ENCODE results near the gene CCDC178.

CCDC178 gene

GRCh38 chr18:33469699-33470098, 29.2 kb upstream of the CCDC178 start:
- TF ChIP-seq FOXP2 (optimal IDR thresholded peaks at IDR 0.05; ENCODE audit: borderline replicate concordance, extremely low read depth, extremely low read length, insufficient read depth) (no peak), TAF1 (IDR thresholded peaks at IDR 0.05; ENCODE audit: borderline replicate concordance, insufficient read depth, low read length) (no peak), REST (IDR thresholded peaks at IDR 0.05; ENCODE audit: insufficient read depth in 1 of 2, low read depth in 2 of 2, low read length in 2 of 2) (no peak), SIN3A (IDR thresholded peaks at IDR 0.05; ENCODE audit: borderline replicate concordance, insufficient read depth, low read length) (no peak), POLR2AphosphoS5 (IDR thresholded peaks at IDR 0.05; ENCODE audit: low read depth, low read length) (no peak)

- no peak for TF ChIP-seq REST (IDR thresholded peaks at IDR 0.05; ENCODE audit: insufficient read depth in 1 of 2, low read depth in 2 of 2, low read length in 2 of 2)
- no peak for TF ChIP-seq FOXP2 (optimal IDR thresholded peaks at IDR 0.05; ENCODE audit: borderline replicate concordance, extremely low read depth, extremely low read length, insufficient read depth)
- TF ChIP-seq SIN3A (IDR thresholded peaks at IDR 0.05; ENCODE audit: borderline replicate concordance, insufficient read depth, low read length): no peak
- TF ChIP-seq TAF1 (IDR thresholded peaks at IDR 0.05; ENCODE audit: borderline replicate concordance, insufficient read depth, low read length): no peak
- TF ChIP-seq POLR2AphosphoS5 (IDR thresholded peaks at IDR 0.05; ENCODE audit: low read depth, low read length): no peak
Measured at GRCh38 chr18:33467531-33467930, 27.0 kb upstream of the CCDC178 start.

- TF ChIP-seq FOXP2 (optimal IDR thresholded peaks at IDR 0.05; ENCODE audit: borderline replicate concordance, extremely low read depth, extremely low read length, insufficient read depth) (no peak), SIN3A (IDR thresholded peaks at IDR 0.05; ENCODE audit: borderline replicate concordance, insufficient read depth, low read length) (no peak), TAF1 (IDR thresholded peaks at IDR 0.05; ENCODE audit: borderline replicate concordance, insufficient read depth, low read length) (no peak), REST (IDR thresholded peaks at IDR 0.05; ENCODE audit: insufficient read depth in 1 of 2, low read depth in 2 of 2, low read length in 2 of 2) (no peak), POLR2AphosphoS5 (IDR thresholded peaks at IDR 0.05; ENCODE audit: low read depth, low read length) (no peak)
Measured at GRCh38 chr18:33466822-33467221, 26.3 kb upstream of the CCDC178 start.

- TF ChIP-seq REST (IDR thresholded peaks at IDR 0.05; ENCODE audit: insufficient read depth in 1 of 2, low read depth in 2 of 2, low read length in 2 of 2) (no peak), POLR2AphosphoS5 (IDR thresholded peaks at IDR 0.05; ENCODE audit: low read depth, low read length) (no peak), FOXP2 (optimal IDR thresholded peaks at IDR 0.05; ENCODE audit: borderline replicate concordance, extremely low read depth, extremely low read length, insufficient read depth) (no peak)
Measured at GRCh38 chr18:33460681-33461080, 20.2 kb upstream of the CCDC178 start.

GRCh38 chr18:33459612-33460011, 19.1 kb upstream of the CCDC178 start:
- TF ChIP-seq FOXP2 (optimal IDR thresholded peaks at IDR 0.05; ENCODE audit: borderline replicate concordance, extremely low read depth, extremely low read length, insufficient read depth) (no peak), POLR2AphosphoS5 (IDR thresholded peaks at IDR 0.05; ENCODE audit: low read depth, low read length) (no peak), TAF1 (IDR thresholded peaks at IDR 0.05; ENCODE audit: borderline replicate concordance, insufficient read depth, low read length) (no peak)
